ENCODE data around the gene KAT2A. TPM values are rescaled to one million over a fixed set of nuclear protein-coding genes. Genes with fewer than 3 reads are reported as not detected.

KAT2A gene
- total and polyA plus RNA-seq, 8 donors, result 39.9 to 77.6 (median 70.8) TPM

DNA sequence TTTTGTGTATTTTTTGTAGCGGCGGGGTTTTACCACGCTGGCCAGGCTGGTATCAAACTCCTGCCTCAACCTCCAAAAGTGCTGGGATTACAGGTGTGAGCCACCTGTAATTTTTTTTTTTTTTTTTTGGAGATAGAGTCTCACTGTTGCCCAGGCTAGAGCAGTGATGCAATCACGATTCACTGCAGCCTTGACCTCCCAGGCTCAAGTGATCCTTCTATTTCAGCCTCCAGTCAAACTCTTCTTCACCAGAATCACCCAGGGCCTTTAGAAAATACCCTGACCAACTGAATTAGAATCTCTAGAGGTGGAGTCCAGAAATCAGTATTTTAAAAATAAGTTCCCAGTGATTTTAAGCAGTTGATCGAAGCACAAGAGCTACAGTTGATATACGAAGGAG lies 14.0 kb upstream of the KAT2A start:
- H3K27ac ChIP-seq, result peak overlapping the region; percentile 82 to 90
- no peaks in the 10 kb centered on the region for H3K9me3 ChIP-seq
- intact Hi-C loops (cut with DNase I), result no loop called here
- peaks cover 58 to 95% of the 10 kb centered on the region in 2 donors for H3K4me1 ChIP-seq
- peaks cover 0 to 25% of the 10 kb centered on the region in 2 donors for H3K36me3 ChIP-seq
- no peaks in the 10 kb centered on the region for H3K27me3 ChIP-seq
- ATAC-seq, result no peak
- TF ChIP-seq, protein P1, sequence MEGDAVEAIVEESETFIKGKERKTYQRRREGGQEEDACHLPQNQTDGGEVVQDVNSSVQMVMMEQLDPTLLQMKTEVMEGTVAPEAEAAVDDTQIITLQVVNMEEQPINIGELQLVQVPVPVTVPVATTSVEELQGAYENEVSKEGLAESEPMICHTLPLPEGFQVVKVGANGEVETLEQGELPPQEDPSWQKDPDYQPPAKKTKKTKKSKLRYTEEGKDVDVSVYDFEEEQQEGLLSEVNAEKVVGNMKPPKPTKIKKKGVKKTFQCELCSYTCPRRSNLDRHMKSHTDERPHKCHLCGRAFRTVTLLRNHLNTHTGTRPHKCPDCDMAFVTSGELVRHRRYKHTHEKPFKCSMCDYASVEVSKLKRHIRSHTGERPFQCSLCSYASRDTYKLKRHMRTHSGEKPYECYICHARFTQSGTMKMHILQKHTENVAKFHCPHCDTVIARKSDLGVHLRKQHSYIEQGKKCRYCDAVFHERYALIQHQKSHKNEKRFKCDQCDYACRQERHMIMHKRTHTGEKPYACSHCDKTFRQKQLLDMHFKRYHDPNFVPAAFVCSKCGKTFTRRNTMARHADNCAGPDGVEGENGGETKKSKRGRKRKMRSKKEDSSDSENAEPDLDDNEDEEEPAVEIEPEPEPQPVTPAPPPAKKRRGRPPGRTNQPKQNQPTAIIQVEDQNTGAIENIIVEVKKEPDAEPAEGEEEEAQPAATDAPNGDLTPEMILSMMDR (IDR thresholded peaks at IDR 0.05), result no peak
- H3K4me3 ChIP-seq, result no peak overlapping the region
- no peak for DNase-seq

DNA sequence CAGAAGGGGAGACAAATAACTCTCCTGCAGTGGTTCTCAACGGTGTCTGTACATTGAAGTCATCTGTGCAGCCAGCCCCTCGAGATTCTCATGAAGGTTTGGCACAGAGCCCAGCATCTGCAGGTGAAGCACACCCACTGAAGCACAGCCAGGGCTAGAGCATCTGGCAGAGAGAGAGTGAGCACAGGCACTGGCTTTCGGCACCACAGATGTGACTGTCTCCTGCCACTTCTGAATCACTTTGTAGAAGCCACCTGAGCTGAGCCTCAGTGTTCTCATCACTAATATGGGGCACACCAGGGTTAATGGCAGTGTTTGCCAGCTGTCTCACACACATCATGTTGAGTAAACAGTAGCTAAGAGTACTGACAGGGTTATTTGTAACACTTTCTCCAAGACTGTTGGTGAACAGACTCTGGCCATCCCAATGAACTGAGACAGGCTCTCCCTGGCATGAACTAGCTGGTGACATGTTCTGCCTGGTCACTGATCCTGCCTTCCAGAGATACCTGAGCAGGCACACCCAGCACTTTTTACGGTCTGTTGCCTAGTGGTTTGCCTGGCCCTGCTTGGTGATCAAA lies 12.4 kb upstream of the KAT2A start:
- Histone ChIP-seq H3K9me3 (no peaks in the 10 kb centered on the region), H3K27me3 (no peaks in the 10 kb centered on the region), H3K36me3 (peaks cover 0 to 33% of the 10 kb centered on the region in 2 donors), H3K27ac (peak overlapping the region; percentile 84 to 90), H3K4me1 (peaks cover 52 to 95% of the 10 kb centered on the region in 2 donors), H3K4me3 (no peak overlapping the region)
- ATAC-seq (peak; percentile 42), DNase-seq (no peak)
- intact Hi-C loops (cut with DNase I), result no loop called here
- TF ChIP-seq, protein P1 (IDR thresholded peaks at IDR 0.05), result no peak

- intact Hi-C loops (cut with DNase I), result no loop called here
- H3K27me3 ChIP-seq, result no peaks in the 10 kb centered on the region
- peaks cover 0 to 39% of the 10 kb centered on the region in 2 donors for H3K36me3 ChIP-seq
- TF ChIP-seq, protein P1 (IDR thresholded peaks at IDR 0.05), result no peak
- DNase-seq, result peak in 3 of 4 donors; percentile 68 to 88 (median 87)
- ATAC-seq, result peak; percentile 82
- H3K9me3 ChIP-seq, result no peaks in the 10 kb centered on the region
- H3K4me3 ChIP-seq, result no peak overlapping the region
- H3K4me1 ChIP-seq, result peaks cover 47 to 91% of the 10 kb centered on the region in 2 donors
- H3K27ac ChIP-seq, result peak overlapping the region; percentile 84 to 90
These were observed 11.8 kb upstream of the KAT2A start for GRCh38 chr17:42132941-42133340.

GRCh38 chr17:42131981-42132432 lies 10.8 kb upstream of the KAT2A start:
- intact Hi-C loops (cut with DNase I), result no loop called here
- no peaks in the 10 kb centered on the region for H3K27me3 ChIP-seq

GRCh38 chr17:42131232-42131631 lies 10.1 kb upstream of the KAT2A start:
- H3K36me3 ChIP-seq, result peaks cover 0 to 43% of the 10 kb centered on the region in 2 donors
- no peak overlapping the region for H3K4me3 ChIP-seq
- H3K27ac ChIP-seq, result peak overlapping the region; percentile 84 to 90
- no peaks in the 10 kb centered on the region for H3K9me3 ChIP-seq
- no peak for ATAC-seq
- DNase-seq, result no peak
- H3K4me1 ChIP-seq, result peaks cover 44 to 77% of the 10 kb centered on the region in 2 donors
- no peaks in the 10 kb centered on the region for H3K27me3 ChIP-seq
- intact Hi-C loops (cut with DNase I), result no loop called here
- TF ChIP-seq, protein P1 (IDR thresholded peaks at IDR 0.05), result no peak

More at GRCh38 chr17:42131981-42132432, 10.8 kb upstream of the KAT2A start:
- Histone ChIP-seq H3K36me3 (peaks cover 0 to 43% of the 10 kb centered on the region in 2 donors), H3K27ac (peak overlapping the region; percentile 84 to 90), H3K4me1 (peaks cover 47 to 85% of the 10 kb centered on the region in 2 donors), H3K9me3 (no peaks in the 10 kb centered on the region), H3K4me3 (no peak overlapping the region)
- TF ChIP-seq, protein P1 (IDR thresholded peaks at IDR 0.05), result no peak
- no peak for ATAC-seq
- no peak for DNase-seq

Measured in left lung (tissue), 10 donors.